Measurements from ENCODE around the gene PRKAG3.

PRKAG3 gene

DNA sequence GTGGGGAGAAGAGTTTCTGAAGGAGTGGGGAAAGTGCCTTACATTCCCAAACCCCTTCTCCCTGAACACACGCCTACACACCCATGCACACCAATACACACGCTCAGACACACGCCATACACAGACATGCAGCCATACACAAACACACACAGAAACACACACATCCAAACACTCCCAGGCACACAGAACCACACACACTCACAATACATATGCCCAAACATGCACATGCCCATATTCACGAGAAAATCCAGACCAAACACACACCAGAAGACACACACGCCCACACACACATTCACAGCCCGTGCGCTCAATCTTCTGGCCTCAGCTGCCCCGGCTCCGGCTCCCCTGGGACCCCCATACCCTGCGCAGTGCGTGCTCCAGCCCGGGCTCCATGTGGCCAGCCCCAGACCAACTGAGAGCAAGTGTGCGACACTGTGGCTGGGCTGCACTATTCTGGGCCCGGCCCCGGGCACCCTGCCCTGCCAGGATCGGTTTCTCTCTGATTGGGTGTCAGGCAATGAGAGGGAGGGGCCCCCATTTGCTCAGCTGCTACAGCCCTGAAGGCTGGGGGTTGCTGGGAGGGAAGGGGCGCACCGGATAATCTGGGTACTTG is at the start of gene PRKAG3:
Gene PRKAG3, minus strand, starts transcription at position 426 of the 613 bp plus-strand sequence.
- DNase-seq = no peak

- no peak for DNase-seq
Measured at GRCh38 chr2:218880859-218881594, 49.4 kb upstream of the PRKAG3 start.

DNA sequence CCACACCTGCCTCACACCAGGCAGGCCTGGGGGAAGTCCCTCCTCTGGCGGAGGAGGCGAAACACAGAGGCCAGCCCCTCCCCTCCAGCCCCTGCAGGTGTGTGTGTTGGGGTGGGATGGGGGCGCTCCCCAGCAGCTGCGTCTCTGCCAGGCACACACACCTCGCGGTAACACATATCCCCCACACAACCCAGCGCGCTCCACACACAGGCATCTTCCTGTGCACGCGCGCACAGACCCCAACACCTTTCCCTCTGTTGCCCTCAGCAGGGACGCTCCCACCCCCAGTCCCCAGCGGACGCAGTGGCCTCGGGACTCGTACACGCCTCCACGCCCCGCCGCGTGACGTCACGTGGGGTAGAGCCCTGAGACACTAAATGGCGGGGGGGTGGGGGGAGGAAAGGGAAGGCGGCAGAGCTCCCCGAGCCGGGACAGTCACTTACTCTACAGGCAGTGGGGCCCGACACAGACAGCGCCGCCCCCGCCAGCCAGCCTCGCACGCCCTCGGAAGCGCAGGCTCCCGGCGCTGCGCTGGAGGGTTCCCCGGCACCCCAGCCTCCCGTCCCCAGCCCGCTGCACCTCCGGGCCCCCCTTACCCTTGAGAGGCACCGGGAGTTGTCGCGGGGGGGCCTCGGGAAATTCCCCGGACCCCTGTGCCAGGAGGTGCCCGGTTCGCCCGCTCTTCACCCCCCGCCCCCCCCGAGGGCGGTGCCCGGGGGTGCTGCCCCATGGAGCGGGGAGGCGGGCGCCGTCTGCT is 48.7 kb upstream of the PRKAG3 start, which contains the start of gene WNT10A:
Gene WNT10A, plus strand, starts transcription at position 751 of the 757 bp plus-strand sequence. CDS start 144 bp downstream, outside the sequence.
- peak; percentile 73 to 86 (median 78) for DNase-seq

GRCh38 chr2:218879776-218880101 is 48.1 kb upstream of the PRKAG3 start:
- DNase-seq = peak in 1 of 6 experiments; percentile 50

GRCh38 chr2:218878926-218879761 is 47.5 kb upstream of the PRKAG3 start:
- DNase-seq = no peak

- no peak for DNase-seq
Measured at GRCh38 chr2:218878486-218878885, 46.9 kb upstream of the PRKAG3 start.

- DNase-seq = no peak
Measured at GRCh38 chr2:218877891-218878290, 46.3 kb upstream of the PRKAG3 start.

DNA sequence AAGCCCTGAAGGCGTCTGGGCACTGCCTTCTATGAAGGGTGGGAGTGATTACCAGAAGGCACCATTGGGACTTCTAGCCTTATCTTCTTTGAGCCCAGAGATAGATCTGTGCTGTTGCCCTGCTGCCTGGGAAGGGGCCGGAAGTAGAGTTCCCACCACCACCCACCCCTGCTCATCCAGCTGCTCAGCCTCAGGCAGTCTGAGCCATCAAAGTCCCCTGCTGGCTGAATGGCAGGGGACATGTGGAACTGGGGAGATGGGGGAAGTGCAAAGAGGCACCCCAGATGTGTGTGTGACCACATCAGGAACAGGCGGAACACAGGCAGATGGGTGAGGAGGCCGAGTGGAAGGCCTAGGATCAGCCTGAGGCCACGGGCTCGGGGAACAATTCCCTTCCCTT is 45.7 kb upstream of the PRKAG3 start:
- DNase-seq = no peak

GRCh38 chr2:218876562-218877219 is 45.1 kb upstream of the PRKAG3 start:
- peak; percentile 55 to 82 (median 64) for DNase-seq

DNA sequence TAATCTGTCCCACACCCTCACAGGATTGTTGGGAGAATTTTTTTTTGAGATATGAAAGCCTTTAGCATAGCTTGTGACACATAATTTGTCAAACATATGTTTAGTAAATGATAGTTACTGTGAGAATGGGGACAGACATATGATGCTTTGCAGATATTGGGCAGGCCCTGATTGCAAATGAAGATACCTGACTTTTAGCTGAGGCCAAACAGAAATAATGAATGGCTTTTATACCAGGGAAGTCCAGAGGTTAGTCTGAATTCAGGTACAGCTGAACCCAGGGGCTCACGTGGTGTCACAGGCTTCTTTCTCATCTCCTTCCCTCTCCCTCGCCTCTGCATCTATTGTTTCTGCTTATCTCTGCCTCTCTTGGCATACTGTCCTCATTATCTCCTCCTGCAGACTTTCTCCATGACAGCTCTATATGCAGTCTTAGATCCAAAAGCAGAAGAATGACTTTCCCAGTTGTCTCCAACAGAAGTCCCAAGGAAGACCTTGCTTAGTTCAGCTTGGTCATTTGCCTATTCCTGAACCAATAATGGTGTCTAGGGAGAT is 44.2 kb upstream of the PRKAG3 start:
- no peak for DNase-seq

DNA sequence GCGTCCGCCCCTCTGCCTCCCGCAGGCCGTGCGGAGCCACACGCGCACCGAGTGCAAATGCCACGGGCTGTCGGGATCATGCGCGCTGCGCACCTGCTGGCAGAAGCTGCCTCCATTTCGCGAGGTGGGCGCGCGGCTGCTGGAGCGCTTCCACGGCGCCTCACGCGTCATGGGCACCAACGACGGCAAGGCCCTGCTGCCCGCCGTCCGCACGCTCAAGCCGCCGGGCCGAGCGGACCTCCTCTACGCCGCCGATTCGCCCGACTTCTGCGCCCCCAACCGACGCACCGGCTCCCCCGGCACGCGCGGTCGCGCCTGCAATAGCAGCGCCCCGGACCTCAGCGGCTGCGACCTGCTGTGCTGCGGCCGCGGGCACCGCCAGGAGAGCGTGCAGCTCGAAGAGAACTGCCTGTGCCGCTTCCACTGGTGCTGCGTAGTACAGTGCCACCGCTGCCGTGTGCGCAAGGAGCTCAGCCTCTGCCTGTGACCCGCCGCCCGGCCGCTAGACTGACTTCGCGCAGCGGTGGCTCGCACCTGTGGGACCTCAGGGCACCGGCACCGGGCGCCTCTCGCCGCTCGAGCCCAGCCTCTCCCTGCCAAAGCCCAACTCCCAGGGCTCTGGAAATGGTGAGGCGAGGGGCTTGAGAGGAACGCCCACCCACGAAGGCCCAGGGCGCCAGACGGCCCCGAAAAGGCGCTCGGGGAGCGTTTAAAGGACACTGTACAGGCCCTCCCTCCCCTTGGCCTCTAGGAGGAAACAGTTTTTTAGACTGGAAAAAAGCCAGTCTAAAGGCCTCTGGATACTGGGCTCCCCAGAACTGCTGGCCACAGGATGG is 42.0 kb upstream of the PRKAG3 start:
- peak in 1 of 6 experiments; percentile 28 for DNase-seq

GRCh38 chr2:218872645-218873358 is 41.2 kb upstream of the PRKAG3 start:
- DNase-seq = no peak

GRCh38 chr2:218871345-218872302 is 40.0 kb upstream of the PRKAG3 start:
- DNase-seq = peak in 2 of 6 experiments; percentile 28 to 38

DNA sequence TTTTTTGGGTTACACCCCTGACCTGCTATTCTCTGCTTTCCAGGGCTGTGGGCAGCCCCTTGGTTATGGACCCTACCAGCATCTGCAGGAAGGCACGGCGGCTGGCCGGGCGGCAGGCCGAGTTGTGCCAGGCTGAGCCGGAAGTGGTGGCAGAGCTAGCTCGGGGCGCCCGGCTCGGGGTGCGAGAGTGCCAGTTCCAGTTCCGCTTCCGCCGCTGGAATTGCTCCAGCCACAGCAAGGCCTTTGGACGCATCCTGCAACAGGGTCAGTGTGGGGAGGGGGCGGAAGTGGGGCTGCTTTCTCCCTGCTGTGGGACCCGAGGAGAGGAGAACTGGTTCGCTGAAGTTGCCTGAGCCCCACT is 39.4 kb upstream of the PRKAG3 start:
- DNase-seq = no peak

DNA sequence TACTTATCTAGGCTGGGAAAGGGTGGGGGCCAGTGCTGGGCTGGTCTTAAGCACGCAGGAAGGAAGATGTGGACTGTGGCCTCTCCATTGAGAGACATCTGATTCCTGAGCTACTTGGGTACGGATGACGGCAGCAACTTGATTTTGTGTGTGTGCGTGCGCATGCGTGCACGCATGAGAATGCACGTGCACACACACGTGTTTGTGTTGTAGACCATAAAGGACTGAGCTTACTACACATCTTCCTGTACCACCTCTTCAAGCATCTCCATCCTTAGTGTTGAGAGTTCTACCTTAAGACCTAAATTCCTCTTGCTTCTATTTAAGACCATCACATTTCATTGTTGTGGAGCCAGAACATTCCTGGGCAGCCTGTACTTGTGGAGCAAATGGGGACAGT is 37.5 kb upstream of the PRKAG3 start:
- no peak for DNase-seq

GRCh38 chr2:218867900-218868299 is 36.3 kb upstream of the PRKAG3 start:
- no peak for DNase-seq

GRCh38 chr2:218865999-218866398 is 34.4 kb upstream of the PRKAG3 start:
- no peak for DNase-seq

- DNase-seq = no peak
Measured at GRCh38 chr2:218865396-218865795, 33.8 kb upstream of the PRKAG3 start.

GRCh38 chr2:218863021-218863520 is 31.5 kb upstream of the PRKAG3 start:
- no peak for DNase-seq
